Keratinocyte (primary cell): ENCODE measurements around the gene PERCC1. TPM values are rescaled to one million over a fixed set of nuclear protein-coding genes. Genes with fewer than 3 reads are reported as not detected.

ENCODE experiments used
- DNase-seq: peaks from one replicate; pipeline ENCODE4 v3.0.0-alpha.2; 2011; ENCODE audit warnings: low read depth, missing footprints, low spot score
- FAIRE-seq: peaks from 2 replicates; lab custom pipeline; 2011; peaks lifted over from hg19 to GRCh38; lab: Jason Lieb, UNC
- H2AFZ ChIP-seq: 2 replicates; pipeline ENCODE4 v1.6.0; 2012; ENCODE audit warnings: low read length, control low read depth, inconsistent platforms; ENCODE audit not compliant: control insufficient read depth
- H3K27ac ChIP-seq: 2 replicates; pipeline ENCODE4 v1.5.1; 2011; ENCODE audit warnings: low read length; ENCODE audit not compliant: control insufficient read depth, insufficient read depth
- H3K27me3 ChIP-seq: 3 replicates; pipeline ENCODE4 v1.6.0; 2011; ENCODE audit warnings: low read length; ENCODE audit not compliant: control insufficient read depth, insufficient read depth; ENCODE audit errors: extremely low read depth
- H3K36me3 ChIP-seq, 2 experiments: 2 replicates in 1 of 2; 3 replicates in 1 of 2; pipeline ENCODE4 v1.5.1; 2011; ENCODE audit warnings: low read length in 2 of 2, mild to moderate bottlenecking in 1 of 2; ENCODE audit not compliant: control insufficient read depth in 2 of 2, insufficient read depth in 2 of 2; ENCODE audit errors: extremely low read depth in 1 of 2
- H3K4me1 ChIP-seq: 3 replicates; pipeline ENCODE4 v1.5.1; 2011; ENCODE audit warnings: low read length; ENCODE audit not compliant: control insufficient read depth, insufficient read depth; ENCODE audit errors: extremely low read depth
- H3K4me2 ChIP-seq: 3 replicates; pipeline ENCODE4 v1.6.0; 2011; ENCODE audit warnings: low read depth, low read length; ENCODE audit not compliant: control insufficient read depth, insufficient read depth; ENCODE audit errors: extremely low read depth
- H3K4me3 ChIP-seq, 3 experiments: fragments of 200-600 bp in 1 of 3; sonication (generic) in 1 of 3; 2 replicates in 2 of 3; 3 replicates in 1 of 3; pipeline ENCODE4 v1.5.1; 2011 to 2016; ENCODE audit warnings: low read length in 3 of 3, mild to moderate bottlenecking in 3 of 3, control low read depth in 2 of 3, inconsistent platforms in 1 of 3, low read depth in 1 of 3, mixed read lengths in 1 of 3, mixed run types in 1 of 3, moderate library complexity in 1 of 3; ENCODE audit not compliant: control insufficient read depth in 2 of 3, insufficient read depth in 2 of 3; ENCODE audit errors: extremely low read depth in 1 of 3
- H3K79me2 ChIP-seq: 2 replicates; pipeline ENCODE4 v1.6.0; 2012; ENCODE audit warnings: low read length; ENCODE audit not compliant: control insufficient read depth, insufficient read depth
- H3K9ac ChIP-seq: 3 replicates; pipeline ENCODE4 v1.6.0; 2011; ENCODE audit warnings: low read length; ENCODE audit not compliant: control insufficient read depth, insufficient read depth; ENCODE audit errors: extremely low read depth
- H3K9me1 ChIP-seq: 3 replicates; pipeline ENCODE4 v1.6.0; 2011; ENCODE audit warnings: low read length; ENCODE audit not compliant: control insufficient read depth, insufficient read depth; ENCODE audit errors: extremely low read depth
- H3K9me3 ChIP-seq: 2 replicates; pipeline ENCODE4 v1.5.1; 2012; ENCODE audit warnings: low read depth, low read length; ENCODE audit not compliant: control insufficient read depth
- H4K20me1 ChIP-seq: 3 replicates; pipeline ENCODE4 v1.6.0; 2011; ENCODE audit warnings: low read length; ENCODE audit not compliant: control insufficient read depth, insufficient read depth; ENCODE audit errors: extremely low read depth
- EZH2 ChIP-seq: IDR thresholded peaks from one replicate; pipeline ENCODE4 v1.6.1; 2012; ENCODE audit warnings: inconsistent platforms, mild to moderate bottlenecking, low read length, moderate library complexity
- dilution Hi-C: fragments of 300-500 bp; cut with MboI; formaldehyde crosslinking; loops from one replicate; pipeline ENCODE4 v1.7.0; 2020; ENCODE audit warnings: low sequenced_read_pairs; ENCODE audit not compliant: extremely low pct_ligation_motif_present
- polyA plus RNA-seq, 5 experiments: library from polyadenylated mRNA; depleted of rRNA in 3 of 5; stranded (reverse) in 3 of 5; stranded (forward) in 1 of 5; unstranded in 1 of 5; fragments of >200 nt; gene quantifications; 1 replicate in 1 of 5; 2 replicates in 3 of 5; 3 replicates in 1 of 5; pipeline versions ENCODE4 v1.2.1 to v1.2.3, GENCODE V29; 2011 to 2012; ENCODE audit warnings: missing spikeins in 2 of 5, low read depth in 1 of 5, low replicate concordance in 1 of 5
- TF ChIP-seq, protein P1 (sequence below), 3 experiments: IDR thresholded peaks in 1 of 3; conservative IDR thresholded peaks in 1 of 3; optimal IDR thresholded peaks in 1 of 3; 2 replicates in 2 of 3; 3 replicates in 1 of 3; pipeline versions ENCODE3 to v1.5.1; 2011; ENCODE audit warnings: low read length in 3 of 3, mild to moderate bottlenecking in 3 of 3, moderate library complexity in 2 of 3, control low read depth in 1 of 3, inconsistent platforms in 1 of 3; ENCODE audit not compliant: insufficient read depth in 2 of 3; ENCODE audit errors: extremely low read depth in 1 of 3

Gene PERCC1
- polyA plus RNA-seq, 1 donor (not counting 4 experiments of a cell fraction or from before 2014, with no cell fraction given), result not detected

DNA sequence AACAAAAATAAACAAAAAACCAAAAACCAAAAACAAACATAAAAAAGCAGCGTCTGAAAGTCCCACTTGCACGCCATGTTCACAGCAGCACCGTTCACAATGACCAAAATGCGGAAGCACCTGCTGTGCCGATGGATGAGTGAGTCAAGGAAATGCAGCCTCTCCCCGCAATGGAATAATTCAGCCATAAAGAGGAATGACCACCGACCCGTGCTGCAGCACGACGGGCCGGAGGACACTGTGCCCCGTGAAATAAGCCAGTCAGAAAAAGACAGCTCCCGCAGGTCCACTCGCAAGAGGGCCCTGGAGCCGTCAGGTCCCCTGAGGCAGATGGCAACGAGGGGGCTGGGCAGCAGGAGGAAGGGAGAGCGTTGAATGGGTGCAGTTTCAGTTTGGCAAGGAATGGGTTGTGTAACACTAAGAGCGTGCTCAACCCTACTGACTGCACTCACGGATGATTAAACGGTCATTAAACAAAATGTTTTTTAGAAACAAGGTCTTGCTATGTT is 38.9 kb downstream of the PERCC1 start:
- Histone ChIP-seq H3K9ac (no peak overlapping the region), H3K36me3 (no peaks in the 10 kb centered on the region), H3K27ac (no peak overlapping the region), H3K9me3 (no peaks in the 10 kb centered on the region), H3K4me3 (no peak overlapping the region), H4K20me1 (no peaks in the 10 kb centered on the region), H3K79me2 (peaks cover 59% of the 10 kb centered on the region), H3K27me3 (no peaks in the 10 kb centered on the region), H3K4me1 (peaks cover 8% of the 10 kb centered on the region), H3K4me2 (no peak overlapping the region), H3K9me1 (no peaks in the 10 kb centered on the region), H2AFZ (no peak overlapping the region)
- TF ChIP-seq, protein P1, sequence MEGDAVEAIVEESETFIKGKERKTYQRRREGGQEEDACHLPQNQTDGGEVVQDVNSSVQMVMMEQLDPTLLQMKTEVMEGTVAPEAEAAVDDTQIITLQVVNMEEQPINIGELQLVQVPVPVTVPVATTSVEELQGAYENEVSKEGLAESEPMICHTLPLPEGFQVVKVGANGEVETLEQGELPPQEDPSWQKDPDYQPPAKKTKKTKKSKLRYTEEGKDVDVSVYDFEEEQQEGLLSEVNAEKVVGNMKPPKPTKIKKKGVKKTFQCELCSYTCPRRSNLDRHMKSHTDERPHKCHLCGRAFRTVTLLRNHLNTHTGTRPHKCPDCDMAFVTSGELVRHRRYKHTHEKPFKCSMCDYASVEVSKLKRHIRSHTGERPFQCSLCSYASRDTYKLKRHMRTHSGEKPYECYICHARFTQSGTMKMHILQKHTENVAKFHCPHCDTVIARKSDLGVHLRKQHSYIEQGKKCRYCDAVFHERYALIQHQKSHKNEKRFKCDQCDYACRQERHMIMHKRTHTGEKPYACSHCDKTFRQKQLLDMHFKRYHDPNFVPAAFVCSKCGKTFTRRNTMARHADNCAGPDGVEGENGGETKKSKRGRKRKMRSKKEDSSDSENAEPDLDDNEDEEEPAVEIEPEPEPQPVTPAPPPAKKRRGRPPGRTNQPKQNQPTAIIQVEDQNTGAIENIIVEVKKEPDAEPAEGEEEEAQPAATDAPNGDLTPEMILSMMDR (optimal IDR thresholded peaks at IDR 0.05 in 1 of 3, IDR thresholded peaks at IDR 0.05 in 1 of 3, conservative IDR thresholded peaks at IDR 0.05 in 1 of 3; ENCODE audit: extremely low read depth in 1 of 3, insufficient read depth in 2 of 3, low read length in 3 of 3), result no peak
- no peak for TF ChIP-seq EZH2
- DNase-seq (no peak), FAIRE-seq (no peak)
- dilution Hi-C loops, result no loop called here

DNA sequence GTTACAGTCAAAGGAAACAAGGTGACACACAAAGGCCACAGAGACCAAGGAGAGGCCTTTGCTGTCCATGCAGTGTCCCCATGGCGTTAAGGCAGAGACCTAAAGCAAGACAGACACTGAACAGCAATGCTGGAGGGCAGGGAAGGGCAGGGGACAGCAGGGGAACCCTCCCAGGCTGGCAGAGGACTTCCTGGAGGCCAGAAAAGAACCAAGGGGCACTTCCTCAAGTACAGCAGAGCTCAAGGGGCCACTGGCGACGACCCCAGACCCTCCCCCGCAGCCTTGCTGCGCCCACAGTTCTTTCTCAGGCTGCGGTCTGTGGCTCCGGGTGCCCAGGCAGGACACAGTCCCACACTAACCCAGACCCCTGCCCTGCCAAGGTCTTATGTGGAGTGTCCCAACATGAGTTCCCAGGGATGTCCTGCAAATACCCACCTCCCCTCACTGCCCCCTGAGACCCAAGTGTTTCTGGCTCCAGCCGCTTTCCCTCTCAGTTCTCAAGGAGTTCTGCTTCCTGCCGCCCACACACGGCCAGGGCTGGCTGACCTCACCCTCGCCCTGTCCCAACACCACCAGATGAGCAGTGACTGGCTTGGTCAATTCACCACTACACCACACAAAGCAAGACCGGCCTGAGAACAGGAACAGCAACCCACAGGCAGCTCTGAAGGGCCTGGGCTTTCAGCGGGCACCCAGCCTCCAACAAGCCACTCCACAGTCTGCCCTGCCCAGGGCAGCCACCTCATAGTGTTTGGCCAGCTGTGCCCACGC is 39.8 kb downstream of the PERCC1 start:
- Histone ChIP-seq H3K79me2 (peaks cover 59% of the 10 kb centered on the region), H3K9me3 (no peaks in the 10 kb centered on the region), H3K9ac (no peak overlapping the region), H4K20me1 (no peaks in the 10 kb centered on the region), H2AFZ (no peak overlapping the region), H3K9me1 (no peaks in the 10 kb centered on the region), H3K27me3 (no peaks in the 10 kb centered on the region), H3K27ac (no peak overlapping the region), H3K4me1 (peaks cover 12% of the 10 kb centered on the region), H3K4me3 (no peak overlapping the region), H3K36me3 (no peaks in the 10 kb centered on the region), H3K4me2 (no peak overlapping the region)
- no peak for FAIRE-seq
- dilution Hi-C loops, result no loop called here
- DNase-seq, result no peak
- TF ChIP-seq, protein P1 (optimal IDR thresholded peaks at IDR 0.05 in 1 of 3, IDR thresholded peaks at IDR 0.05 in 1 of 3, conservative IDR thresholded peaks at IDR 0.05 in 1 of 3; ENCODE audit: extremely low read depth in 1 of 3, insufficient read depth in 2 of 3, low read length in 3 of 3), result no peak
- TF ChIP-seq EZH2, result no peak
